NCI-H510A treated with DMSO at 0.1 percent for 48 hours (cell line): ENCODE results near the gene XPR1.
"Not testable (repeated sequence)": the region's sequence is repeated elsewhere in the genome, so short reads cannot be mapped to it uniquely, and the experiment has no call there.

Source experiments
- DNase-seq: peaks from one replicate; lab custom pipeline; 2025; lab: John Stamatoyannopoulos, UW

The XPR1 gene

DNA sequence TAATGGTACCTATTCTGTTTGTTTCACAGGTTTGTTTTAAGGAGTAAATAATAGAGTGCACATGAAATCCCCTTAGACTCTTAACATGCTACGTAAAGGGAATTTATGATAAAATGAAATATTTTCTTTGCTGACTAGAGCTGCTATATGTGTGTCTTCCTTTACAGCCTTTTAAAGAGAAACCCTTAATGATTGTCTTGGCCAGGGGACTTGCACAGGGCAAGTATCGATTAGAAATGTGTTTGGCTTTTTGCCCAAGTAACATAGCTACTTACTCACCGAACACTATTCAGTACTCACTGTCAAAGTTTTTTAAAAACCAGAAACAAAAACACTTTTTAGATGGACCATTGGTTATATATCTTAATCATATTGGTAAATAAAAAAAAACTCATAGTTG is 209.6 kb downstream of the XPR1 start:
- DNase-seq = no peak

DNA sequence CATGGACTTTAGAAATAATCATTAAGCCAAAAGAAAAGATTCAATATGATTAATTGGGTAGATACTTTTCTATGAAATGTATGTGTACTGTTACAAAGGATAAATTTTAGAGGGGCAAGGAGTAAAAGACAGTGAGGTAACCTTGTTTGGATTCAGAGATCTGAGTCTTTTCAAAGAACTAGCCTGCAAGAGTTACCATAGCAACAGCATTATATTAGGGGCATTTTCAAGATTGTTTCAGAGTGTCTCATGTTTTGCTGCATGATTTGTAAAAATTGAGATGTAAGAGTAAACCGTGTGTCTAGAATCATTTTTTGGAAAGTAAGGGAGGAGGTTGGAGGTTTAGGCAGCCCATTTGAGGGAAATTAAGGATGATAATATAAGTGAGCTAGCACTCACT is 210.2 kb downstream of the XPR1 start:
- no peak for DNase-seq

DNA sequence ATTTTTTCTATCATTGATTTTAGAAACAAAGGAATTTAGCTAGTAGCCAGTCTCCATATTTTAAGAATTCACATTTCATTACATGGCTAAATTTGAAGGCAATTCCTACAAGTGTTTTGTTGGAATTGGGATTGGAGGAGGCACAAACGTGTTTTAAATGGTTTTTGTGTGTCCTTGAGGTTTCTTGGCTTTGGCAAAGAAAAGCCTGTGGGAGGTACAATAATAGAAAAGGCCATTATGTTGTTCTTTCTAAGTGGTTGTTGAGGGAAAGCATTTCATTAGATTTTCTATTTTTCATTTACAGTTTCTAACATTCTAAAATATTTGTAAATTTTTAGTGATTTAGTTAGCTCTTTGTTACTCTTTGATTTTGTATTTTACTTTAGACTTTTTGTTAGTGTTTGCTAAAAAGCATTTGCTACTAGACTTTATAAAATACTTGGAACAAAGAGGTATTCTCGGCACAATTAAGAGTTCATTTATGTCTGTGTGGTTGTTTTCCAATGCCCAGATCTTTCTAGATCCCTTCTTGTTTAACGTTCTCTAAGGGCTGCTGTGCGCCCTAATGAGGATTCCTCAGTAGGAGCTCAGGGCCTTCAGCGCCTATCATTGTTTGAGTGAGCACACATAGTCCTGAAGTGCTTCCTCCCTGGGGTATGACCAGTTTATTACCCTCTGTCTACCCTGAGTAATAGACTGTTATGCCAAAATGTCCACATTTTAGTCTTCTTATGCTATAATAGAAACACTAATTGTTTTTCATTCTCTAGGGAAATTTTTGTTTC is 210.9 kb downstream of the XPR1 start:
- no peak for DNase-seq

DNA sequence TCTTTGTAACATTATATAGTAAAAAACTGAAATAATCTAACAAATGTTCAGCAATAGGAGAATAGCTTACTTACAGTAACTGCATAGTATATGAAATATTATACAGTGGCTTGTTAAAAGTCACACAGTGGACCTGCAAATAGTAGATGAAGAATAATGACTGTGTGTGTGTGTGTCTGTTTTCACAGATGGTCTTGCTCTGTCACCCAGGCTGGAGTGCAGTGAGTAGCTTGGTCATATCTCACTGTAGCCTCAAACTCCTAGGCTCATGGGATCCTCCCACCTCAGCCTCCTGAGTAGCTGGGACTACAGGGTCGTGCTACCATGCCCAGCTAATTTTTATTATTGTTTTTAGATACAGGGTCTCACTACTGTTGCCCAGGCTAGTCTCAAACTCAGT is 213.5 kb downstream of the XPR1 start:
- no peak for DNase-seq

DNA sequence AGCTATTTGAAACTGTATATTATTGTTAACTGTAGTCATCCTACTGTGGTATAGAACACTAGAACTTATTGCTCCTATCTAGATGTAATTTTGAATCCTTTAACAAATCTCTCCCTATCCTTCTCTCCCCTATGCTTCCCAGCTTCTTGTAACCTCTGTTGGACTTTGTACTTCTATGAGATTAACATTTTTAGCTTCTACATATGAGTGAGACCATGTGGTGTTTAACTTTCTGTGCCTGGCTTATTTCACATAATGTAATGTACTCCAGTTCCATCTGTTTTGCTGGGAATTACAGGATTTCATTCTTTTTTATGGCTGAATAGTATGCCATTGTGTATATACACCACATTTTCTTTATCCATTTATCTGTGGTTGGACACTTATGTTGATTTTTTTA is 216.4 kb downstream of the XPR1 start:
- no peak for DNase-seq

DNA sequence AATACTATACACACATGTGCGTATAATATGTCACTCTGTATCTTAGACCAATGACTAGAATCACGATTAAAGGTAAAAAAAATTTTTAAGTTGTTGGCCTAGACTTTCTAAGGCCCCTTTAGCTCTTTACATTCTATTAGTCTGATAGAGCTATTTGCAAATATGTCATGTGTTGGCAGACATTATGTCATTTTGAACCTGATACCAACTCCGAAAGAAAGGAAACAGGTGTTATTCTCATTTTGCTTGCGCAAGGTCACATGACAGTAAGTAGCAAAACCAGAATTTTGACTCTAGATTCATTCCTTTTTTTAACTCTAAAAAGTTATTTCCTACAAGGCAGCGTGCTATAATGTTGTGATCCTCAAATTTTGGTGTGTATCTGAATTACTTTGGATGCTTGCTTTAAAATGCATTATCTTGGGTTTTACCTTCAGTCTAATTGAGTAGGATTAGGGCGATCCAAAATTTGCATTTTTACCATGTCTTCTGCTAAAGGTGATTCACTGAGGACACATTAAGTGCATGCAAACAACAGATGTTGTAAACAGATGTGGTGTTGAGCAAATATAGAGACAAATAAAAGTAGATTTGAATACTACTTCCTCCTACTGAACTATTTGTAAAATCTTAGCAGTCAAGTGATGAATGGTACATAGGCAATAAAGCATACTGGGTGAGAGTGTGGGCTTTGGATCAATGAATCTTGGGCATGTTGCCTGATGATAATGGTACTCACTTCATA is 217.4 kb downstream of the XPR1 start:
- DNase-seq = peak; percentile 29

DNA sequence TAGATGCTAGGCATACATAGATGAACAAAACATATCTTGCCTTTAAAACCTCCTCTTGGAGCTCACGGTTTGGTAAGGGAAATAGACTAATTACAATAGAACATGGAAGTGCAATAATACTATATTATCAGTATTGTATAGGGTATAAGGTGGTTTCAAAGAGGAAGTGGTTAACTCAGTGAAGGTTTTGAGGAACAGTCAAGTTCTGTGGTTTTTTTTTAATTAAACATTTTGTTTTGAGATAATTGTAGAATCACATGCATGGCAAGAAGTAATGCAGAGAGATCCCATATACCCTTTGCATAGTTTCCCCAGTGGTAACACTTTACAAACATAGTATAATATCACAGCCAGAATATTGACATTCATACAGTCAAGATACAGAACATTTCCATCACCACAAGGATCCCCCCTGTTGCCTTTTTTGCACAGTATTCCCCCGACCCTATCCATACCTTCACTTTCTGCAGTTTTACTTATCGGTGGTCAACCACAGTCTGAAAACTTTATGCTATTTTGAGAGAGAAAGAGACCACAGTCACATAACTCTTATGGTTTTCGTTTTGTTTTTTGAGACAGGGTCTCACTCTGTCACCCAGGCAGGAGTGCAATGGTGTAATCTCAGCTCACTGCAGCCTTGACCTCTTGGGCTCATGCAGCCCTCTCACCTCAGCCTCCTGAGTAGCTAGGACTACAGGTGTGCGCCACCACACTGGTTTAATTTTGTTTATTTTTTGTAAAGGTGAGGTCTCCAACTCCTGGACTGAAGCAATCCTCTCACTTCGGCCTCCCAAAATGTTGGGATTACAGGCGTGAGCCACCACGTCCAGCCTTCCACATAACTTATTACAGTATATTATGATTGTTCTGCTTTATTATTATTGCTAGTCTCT is 220.4 kb downstream of the XPR1 start:
- no peak for DNase-seq

DNA sequence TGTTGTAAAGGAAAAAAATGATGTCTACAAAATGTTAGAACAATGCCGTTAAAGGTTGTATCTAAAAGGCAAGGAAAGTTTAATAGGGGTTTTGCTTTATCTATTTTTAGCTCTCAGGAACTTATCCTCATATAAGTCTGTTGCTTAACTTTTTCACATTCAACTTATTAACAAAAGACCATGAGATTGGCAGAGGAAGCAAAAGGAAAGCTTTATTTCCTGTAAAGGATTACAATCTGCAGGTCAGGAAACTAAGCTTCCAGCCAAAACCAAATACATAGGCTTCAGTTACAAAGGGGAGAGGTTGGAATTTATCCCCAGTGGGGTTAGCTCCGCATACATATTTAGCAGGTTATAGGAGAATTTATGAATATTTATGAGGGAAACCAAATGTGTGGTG is 222.2 kb downstream of the XPR1 start:
- no peak for DNase-seq

DNA sequence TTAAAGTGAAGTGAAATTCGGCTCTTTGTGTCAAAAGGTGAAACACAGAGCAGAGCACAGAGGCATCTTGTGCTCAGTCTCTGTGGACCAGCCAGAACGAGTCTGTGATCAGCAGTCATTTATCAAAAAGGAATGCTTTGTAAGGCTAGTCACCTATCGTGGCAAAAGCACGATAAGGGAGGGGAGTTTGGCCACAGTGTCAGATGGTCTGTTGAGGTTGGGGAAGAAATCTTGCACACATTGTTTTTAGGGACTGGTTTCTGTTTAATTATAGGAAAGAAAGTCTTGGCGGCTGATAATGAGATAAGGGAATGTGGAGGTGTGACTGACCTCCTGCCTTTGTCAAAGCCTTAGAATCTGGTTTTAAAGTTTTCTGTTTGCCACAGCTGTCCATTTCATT is 222.6 kb downstream of the XPR1 start:
- no peak for DNase-seq

DNA sequence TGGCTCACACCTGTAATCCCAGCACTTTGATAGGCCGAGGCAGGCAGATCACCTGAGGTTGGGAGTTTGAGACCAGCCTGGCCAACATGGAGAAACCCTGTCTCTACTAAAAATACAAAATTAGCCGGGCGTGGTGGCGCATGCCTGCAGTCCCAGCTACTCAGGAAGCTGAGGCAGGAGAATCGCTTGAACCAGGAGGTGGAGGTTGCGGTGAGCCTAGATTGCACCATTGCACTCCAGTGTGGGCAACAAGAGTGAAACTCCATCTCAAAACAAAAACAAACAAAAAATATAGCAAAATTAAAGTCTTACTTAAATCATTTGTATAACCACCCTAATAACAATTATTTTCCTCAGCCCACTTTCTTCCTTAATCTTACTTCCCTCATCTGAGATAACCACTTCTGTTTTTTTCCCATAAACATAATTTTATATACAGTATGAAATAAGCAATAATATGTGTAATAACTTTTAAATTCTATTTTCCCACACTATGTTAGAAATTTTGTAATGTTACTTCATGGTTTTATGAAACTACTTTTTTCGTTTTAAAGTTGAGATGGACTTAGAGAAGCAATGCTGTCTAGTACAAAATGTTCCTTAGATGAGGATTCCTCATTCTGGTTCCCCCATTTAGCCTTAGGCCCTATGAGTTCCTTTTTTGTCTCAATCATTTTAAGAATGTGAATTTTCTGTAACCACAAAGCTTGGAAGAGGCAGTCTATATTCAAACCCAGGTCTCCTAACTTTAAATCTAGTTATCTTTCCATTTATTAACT is 226.3 kb downstream of the XPR1 start:
- not testable (repeated sequence) for DNase-seq

DNA sequence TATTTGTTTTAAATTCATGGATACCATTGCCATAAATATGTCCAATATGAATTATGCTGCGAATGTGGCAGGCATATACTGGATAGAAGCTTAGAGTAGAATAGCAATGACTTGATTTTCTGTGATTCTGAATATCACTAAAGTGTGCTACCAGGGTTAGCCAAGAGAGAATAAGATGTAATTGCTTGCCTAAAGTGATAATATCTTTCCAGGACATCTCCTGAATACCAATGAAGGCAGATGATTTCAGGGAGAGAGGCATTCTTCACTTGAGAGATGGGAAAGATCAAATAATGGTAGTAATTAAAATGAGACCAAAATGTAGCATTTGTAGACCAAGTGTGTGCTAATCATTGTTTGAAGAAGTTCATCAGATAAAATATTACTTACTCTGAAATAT is 227.5 kb downstream of the XPR1 start:
- DNase-seq = no peak

DNA sequence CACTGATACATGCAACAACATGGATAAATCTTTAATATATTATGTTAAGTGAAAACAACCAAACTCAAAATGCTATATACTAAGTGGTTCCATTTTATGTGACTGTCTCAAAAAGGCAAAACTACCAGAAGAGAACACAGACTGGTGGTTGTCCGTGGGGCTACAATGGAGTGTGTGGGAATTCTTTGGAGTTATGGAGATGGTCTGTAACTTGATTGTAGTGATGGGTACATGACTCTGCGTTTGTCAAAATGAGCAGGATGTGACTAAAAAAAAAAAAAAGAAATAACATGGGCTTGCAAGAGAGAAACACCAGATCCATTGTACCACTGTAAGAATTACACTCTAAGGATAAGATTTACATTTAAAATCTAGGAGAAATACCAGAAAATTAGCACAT is 228.7 kb downstream of the XPR1 start:
- no peak for DNase-seq

DNA sequence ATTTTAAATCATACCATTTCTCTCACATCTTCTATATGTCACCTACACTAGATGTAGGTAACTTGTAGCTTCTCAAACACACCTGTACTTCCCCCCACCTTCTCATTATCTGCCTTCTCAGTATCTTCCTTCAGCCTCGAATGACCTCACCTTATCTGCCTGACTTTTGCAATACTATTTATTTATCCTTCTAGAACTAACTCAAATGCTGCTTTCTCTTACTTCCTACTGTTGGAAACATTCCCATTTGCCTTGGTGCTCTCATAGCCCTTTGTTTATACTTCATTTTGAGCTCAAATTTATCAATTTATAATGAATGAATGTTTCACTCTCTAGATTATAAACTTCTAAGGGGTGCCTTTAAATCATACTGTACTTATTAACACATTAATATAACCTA is 230.5 kb downstream of the XPR1 start:
- no peak for DNase-seq

DNA sequence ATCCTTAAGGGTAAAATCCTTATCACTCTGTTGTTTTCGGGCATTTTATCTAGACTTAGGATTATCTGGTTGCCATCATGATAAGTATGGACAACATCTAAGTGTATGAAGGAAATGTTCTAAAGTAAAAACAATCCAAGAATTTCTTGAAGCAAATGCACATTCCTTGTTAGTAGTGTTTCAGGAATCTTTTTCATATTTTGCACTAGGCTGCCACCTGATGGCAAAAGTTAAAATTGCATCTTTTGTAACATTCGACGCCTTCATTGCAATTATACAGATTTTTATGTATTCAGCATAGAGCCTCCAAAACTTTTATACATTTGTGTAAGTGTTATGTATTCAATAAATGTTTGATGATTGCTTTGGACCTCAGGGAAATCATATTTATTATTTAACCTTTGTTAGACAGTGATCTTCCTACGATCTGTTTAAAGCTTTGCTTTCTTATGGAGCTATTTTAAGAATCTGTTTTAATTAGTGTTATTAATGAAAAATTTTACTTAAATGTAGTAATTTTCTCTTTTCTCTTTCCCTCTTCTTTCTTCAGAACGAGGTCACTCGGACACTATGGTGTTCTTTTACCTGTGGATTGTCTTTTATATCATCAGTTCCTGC is 231.4 kb downstream of the XPR1 start:
- DNase-seq = peak; percentile 49

DNA sequence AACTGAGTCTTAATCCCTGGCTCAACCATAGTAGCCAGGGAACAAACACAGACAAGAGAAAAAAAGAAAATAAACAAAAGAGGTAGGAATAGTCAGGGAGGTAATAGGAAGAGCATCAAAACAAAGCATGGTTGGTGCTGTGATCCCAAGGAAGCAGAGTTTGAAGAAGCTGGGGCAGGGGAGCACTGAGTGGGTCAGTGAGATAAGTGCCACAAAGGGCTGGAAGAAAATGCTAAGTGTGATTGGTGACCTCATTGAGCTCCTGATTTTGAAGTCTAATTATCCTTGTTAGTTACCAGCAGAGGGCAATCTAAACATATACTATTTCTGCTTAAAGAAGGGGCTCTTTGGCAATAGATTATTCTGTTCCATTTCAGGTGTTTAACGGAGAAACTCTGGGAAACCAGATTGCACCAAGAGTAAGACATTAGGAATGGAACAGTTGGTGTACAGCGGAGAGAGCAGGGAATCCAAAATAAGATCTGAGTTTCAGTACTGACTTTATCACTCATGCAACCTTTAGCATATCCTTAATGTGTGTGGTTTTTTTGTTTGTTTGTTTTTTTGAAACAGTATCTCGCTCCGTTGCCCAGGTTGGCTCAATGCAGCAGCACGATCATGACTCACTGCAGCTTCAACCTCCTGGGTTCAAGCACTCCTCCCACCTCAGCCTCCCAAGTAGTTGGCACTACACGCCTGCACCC is 250.1 kb downstream of the XPR1 start:
- peak; percentile 77 for DNase-seq

DNA sequence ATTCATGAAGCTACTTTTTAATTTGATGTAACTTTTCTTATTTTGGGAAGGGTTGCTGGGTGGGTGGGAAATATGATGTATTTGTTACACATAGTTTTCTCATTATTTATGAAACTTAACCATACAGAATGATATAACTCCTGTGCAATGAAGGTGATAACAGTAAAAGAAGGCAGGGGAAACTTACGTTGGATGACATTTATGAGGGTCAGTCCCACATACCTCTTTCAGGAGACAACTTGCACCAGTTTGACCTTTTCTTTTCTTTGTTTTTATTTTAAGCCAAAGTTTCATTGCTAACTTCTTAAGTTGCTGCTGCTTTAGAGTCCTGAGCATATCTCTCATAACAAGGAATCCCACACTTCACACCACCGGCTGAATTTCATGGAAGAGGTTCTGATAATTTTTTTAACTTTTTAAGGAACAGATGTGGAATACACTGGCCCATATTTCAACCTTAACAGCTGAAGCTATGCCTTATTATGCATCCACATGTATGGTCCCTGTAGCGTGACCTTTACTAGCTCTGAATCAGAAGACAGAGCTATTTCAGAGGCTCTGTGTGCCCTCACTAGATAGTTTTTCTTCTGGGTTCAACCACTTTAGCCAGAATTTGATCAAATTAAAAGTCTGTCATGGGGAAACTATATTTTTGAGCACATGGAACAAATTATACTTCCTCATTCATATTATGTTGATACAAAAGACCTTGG is 252.9 kb downstream of the XPR1 start:
- DNase-seq = no peak

DNA sequence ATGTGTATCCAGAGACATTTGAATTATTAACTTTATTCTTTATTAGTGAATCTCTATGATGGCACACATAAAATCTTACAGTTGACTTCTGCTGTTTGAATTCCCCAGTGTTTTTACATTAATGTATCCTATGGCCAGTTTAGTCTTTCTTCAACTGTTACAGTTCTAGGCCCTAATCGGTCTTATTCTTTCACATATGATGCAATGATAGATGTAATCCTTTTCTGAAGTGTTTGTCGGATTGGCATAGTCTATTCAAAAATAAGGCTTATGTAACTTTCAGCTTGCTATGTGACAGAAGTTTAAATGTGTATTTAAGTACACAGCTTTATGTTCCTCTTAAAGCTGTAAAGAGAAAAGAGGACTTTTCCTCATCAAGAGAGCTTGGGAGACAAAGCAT is 254.5 kb downstream of the XPR1 start:
- DNase-seq = no peak

DNA sequence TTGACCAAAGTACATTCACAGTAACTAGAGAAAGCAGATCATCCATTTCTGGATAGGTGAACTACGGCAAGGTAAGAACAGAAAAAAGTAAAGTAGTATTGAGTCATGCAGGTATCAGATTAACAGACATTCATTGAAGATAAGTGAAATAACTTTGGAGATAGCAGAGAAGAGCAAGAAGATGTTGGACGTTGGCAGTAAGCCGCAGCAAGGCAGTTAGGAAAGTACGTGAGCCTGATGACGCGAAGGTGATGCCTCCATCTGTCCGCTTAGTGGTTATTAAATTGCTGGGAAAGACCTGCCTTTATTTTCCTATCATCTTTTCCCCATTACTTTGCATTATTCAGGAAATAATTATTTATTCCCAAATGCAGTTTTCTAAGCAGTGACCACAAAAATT is 256.0 kb downstream of the XPR1 start:
- DNase-seq = no peak

DNA sequence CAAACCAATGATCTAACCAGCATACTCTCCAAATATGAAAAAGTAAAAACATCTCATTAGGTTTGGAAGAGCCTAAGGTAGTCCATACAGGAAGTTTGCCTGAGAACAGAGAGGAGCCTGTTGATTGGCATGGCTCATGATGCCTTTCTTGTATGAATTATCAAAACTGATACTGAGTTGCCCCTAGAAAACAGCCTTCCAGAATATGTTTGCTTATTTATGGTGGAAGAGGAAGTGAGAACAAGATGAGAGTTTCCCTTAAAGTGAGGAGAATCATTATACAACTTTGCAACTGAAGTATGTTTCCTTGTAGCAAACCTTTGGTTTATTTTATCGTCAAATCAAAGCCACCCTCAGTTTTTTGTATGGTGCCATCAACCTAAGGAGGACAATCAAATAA is 257.0 kb downstream of the XPR1 start:
- no peak for DNase-seq

DNA sequence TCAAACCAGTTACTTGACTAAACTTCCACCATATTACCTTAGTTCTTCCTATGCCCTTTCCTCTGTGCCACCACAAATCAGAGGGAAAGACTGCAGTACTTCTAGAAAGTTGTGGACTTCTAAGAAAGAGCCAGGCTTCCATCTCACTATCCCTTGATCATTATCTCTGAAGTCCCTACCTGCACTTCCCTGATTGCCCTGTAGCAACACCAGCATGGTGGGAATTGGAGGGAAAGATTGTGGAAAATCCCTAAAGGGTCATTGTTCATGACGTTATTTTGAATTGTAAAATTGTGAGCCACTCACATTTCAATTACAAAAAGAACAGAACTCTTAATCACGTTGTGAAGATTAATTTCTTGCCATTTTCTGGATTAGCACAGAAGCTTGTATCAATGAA is 257.5 kb downstream of the XPR1 start:
- no peak for DNase-seq
